SK-N-SH treated with all-trans-retinoic acid at 6 μM for 48 hours (cell line): ENCODE results near the gene ERH.

Experiments
- CSRNP3 ChIP-seq: fragments of 250-450 bp; sonication (Bioruptor Pico); IDR thresholded peaks from 2 replicates; pipeline ENCODE4 v1.5.1; 2021; ENCODE audit warnings: mild to moderate bottlenecking, moderate library complexity
- POU6F1 ChIP-seq: fragments of 250-450 bp; sonication (Bioruptor Pico); IDR thresholded peaks from 2 replicates; pipeline ENCODE4 v1.8.0; 2021; ENCODE audit warnings: low read depth, mild to moderate bottlenecking, moderate library complexity, borderline replicate concordance
- ZC3H10 ChIP-seq: fragments of 250-450 bp; sonication (Bioruptor Pico); IDR thresholded peaks from 2 replicates; pipeline ENCODE4 v1.5.1; 2021; ENCODE audit warnings: mild to moderate bottlenecking, moderate library complexity

DNA sequence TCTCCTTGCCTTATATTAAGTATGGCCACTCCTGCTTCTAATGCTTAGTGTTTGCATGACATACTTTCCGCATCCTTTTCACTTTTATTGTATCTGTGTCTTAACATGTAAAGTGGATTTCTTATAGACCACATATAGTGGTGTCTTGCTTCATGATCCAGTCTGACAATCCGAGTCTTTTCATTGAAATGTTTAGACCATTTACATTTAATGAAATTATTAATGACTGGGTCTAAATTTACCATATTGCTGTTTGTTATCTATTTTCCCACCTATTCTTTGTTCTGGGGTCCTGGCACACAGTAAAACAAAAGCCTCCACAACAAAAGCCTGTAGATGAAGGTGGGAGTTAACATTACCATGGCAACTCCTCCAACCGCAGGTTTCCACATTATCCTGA, 22.9 kb downstream of the ERH start:
- TF ChIP-seq ZC3H10 (CRISPR knock-in tag): no peak
- TF ChIP-seq CSRNP3 (CRISPR knock-in tag): no peak
- TF ChIP-seq POU6F1 (CRISPR knock-in tag): no peak
